GM21737 (cell line): ENCODE results near the gene NUP160.
"Not testable (repeated sequence)": the region's sequence is repeated elsewhere in the genome, so short reads cannot be mapped to it uniquely, and the experiment has no call there.

Experiments used
- ATAC-seq: cut with Tn5 transposase; IDR thresholded peaks from one replicate; pipeline ENCODE4 v1.9.1; 2021; ENCODE audit warnings: mild to moderate bottlenecking, moderate library complexity; ENCODE audit not compliant: unreplicated experiment

NUP160 gene

GRCh38 chr11:47800759-47801158 lies 47.4 kb downstream of the NUP160 start:
- no peak for ATAC-seq

- ATAC-seq, result no peak
Measured at GRCh38 chr11:47797633-47798032, 50.5 kb downstream of the NUP160 start.

GRCh38 chr11:47791774-47792430 lies 56.2 kb downstream of the NUP160 start:
- ATAC-seq, result no peak

DNA sequence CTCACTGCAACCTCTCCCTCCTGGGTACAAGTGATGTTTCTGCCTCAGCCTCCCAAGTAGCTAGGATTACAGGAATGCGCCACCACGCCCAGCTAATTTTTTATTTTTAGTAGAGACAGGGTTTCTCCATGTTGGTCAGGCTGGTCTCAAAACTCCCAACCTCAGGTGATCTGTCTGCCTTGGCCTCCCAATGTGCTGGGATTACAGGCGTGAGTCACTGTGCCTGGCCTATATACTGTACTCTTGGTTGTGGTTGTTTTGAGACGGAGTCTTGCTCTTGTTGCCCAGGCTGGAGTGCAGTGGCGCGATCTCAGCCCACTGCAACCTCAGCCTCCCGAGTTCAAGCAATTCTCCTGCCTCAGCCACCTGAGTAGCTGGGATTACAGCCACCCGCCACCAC lies 58.1 kb downstream of the NUP160 start:
- ATAC-seq, result not testable (repeated sequence)

DNA sequence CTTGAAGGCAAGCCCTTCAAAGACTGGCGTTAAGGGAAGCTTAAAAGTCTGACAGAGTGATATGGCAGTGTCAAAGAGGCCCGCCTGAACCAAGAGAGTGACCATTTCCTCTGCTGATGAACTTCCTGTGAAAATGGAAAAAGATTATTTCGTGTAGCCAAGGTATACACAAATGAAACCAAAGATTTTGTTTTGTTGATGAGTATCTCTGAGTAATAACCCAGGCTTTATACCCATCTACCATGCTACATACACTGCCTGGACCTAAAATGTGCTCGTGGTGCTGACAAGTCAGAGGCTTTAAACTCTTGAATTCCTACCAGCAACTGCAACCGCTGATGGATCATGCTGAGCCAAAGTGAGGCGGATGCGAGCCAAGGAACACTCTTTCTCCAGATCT lies 60.0 kb downstream of the NUP160 start:
- ATAC-seq, result no peak

- no peak for ATAC-seq
Measured at GRCh38 chr11:47786373-47786772, 61.8 kb downstream of the NUP160 start.

DNA sequence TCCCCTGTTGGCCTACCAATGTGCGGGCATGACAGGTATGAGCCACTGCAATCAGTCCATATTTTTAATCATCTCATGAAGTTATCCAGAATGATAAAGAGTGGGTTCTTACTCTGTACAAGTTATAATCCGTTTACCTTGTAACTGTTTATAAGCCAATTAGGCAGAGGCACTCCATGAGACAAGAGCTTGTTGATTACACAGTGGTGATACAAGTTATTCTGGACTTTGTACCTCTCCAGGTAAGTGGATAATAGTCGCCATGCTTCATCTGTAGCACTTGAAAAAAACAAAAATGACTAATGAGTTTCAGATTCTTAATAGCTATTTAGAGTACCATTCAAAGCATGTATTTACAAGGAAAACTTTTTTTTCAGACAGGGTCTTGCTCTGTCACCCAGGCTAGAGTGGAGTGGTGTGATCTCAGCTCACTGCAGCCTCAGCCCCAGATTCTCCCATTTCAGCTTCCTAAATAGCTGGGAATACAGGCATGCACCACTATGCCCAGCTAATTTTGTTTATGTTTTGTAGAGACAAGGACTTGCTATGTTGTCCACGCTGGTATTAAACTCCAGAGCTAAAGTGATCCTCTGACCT lies 63.3 kb downstream of the NUP160 start:
- no peak for ATAC-seq

- no peak for ATAC-seq
Measured at GRCh38 chr11:47783087-47783610, 65.0 kb downstream of the NUP160 start.

DNA sequence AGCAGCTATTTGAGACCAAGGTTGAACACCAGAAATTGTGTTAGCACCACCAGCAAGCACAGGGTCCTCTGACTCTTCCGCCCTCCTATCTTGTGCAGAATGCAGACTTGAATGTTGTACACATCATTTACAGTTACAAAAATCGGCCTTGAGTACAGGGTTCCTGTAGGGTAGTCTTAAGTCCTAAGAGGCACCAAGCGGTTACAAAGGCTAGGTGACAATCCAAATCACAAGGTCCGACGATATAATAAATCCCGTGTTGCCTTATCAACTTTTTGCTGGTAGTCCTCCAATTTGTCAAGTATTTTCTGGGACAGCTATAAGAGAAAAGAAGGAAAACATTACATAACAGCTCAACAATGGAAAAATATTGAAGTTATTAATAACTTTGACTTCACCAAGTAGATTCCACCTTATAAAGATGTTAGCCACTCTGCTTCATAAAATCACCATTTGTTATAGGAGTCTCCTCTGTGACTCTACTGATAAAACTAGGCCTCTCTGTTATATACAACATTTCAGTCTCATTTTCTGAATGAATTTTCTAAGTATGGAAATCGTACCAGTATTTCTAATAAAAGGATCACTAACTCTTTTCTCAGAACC lies 69.2 kb downstream of the NUP160 start:
- ATAC-seq, result no peak

DNA sequence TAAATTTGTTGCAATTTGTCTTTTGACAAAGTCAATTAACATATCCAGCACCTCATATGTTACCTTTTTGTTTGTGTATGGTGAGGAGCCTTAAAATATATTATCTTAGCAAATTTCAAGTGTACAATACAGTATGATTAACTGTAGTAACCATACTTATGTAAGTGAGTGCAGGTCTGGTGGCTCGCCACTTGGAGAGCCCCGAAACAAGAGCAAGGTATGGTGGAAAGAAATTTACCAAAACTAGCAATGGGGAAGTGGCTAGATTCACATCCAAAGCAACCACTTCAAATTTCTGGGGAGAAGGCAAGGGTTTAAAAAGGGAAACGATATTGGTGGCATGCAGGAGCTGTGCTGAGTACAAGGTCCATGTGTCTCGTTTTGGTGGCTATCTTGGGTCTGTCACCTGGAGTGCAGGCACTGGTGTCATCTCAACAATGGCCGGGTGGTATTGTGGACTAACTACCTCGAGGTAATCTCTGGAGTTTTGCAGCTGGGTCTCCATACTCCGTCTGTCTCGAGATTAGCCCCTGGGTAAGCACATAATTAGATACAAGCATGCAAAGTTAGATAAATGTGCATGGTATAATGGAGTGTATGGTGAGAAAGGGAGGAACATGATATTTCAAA lies 72.8 kb downstream of the NUP160 start:
- no peak for ATAC-seq

DNA sequence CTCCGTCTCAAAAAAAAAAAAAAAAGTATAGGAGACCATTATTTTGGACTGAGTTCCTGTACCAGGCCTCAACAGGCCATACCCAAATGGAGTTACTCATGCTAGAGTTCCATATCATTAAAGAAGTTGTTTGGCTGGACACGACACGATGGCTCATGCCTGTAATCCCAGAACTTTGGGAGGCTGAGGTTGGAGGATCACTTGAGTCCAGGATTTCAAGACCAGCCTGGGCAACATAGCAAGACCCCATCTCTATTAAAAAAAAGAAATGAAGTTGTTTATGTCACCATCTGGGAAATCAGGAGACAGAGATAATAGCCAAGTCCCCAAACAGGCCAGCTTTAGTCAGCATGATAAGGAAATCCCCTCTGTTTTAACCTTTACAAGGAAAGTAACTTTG lies 74.3 kb downstream of the NUP160 start:
- no peak for ATAC-seq

- not testable (repeated sequence) for ATAC-seq
Measured at GRCh38 chr11:47769556-47769955, 78.6 kb downstream of the NUP160 start.

DNA sequence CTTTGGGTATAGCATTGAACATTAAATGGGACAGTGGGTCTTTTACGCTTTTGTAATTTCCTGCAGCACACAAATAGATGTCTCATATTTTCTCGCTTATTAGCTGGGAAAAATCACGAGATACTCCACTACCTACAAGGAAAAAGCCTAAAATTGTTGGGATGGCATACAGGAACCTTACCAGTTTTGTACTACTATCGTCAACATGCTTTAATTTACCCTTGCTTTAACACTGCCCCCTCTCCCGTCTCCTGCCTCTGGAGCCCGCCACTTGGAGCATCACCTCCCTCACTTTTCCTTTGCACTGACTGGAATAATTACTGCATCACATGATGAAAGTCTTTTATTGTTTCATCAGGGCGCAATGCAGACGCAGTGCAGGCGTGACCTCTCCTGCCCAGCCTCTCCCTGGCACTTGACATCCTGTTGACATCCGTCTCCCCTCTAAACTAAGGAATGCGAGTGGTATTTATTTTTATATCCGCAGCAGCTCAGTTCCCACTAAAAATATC lies 80.0 kb downstream of the NUP160 start:
- ATAC-seq, result no peak

GRCh38 chr11:47766509-47767227 lies 81.5 kb downstream of the NUP160 start:
- ATAC-seq, result peak; percentile 32

DNA sequence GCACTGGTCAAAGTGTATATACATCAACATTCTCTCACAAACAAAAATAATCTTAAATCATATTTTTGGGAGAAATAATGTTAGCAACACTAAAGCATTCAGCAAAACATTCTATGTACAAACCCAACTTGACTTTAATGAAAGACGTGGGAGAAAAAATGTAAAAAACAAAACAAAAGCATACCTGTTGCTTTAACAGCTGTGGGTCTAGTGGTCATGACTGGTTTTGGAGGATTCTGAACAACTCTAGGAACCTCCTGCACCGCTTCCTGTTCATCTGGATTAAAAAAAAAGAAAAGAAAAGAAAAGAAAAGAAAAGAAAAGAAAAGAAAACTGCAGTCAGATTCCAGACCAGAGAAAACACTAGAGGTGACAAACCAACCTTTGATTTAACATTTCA lies 83.1 kb downstream of the NUP160 start:
- ATAC-seq, result no peak

DNA sequence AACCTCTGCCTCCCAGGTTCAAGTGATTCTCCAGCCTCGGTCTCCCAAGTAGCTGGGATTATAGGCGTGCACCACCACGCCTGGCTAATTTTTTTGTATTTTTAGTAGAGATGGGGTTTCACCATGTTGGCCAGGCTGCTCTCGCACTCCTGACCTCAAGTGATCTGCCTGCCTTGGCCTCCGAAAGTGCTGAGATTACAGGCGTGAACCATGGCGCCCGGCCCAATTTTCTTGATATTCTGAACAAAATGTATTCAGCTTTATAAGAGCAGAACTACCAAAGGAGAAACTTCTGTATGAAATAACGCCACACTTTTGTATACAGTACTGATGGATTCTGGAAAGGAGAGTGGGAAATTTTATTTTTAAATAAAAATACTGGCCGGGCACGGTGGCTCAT lies 88.9 kb downstream of the NUP160 start:
- not testable (repeated sequence) for ATAC-seq

DNA sequence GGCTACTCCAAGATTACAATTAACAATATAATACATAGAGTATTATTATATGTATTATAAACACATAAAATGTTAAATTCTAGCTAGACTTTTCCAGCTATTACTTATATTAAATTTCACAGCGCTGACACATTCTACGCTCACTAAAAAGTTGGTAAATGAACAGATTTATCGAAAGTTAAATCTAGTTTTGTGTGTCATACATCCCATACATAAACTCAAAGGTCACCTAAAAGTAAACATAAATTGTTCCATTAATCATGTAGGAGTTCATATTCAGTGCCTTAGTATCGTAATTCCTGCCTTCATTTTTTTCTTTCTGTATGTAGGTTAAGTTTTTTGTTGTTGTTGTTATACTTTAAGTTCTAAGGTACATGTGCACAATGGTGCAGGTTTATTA lies 91.9 kb downstream of the NUP160 start:
- no peak for ATAC-seq

DNA sequence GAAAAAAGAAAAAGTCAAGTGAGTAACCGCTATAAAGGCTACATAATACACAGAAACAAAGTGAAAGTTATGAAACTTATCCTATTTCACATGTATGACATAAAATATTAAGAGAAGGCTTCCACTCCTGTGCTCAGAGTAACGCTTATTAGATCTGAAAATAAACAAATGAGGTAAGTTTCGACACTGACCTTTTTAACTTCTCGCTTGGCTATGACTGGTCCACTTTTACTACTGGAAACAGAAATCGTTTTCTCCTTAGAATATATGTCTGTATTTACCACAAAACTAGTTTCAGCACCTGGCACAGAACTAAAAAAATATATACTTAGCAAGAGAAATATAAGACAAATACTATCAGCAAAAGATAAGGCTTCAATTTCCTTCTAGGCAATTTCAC lies 97.4 kb downstream of the NUP160 start:
- ATAC-seq, result no peak

- not testable (repeated sequence) for ATAC-seq
Measured at GRCh38 chr11:47742494-47742893, 105.7 kb downstream of the NUP160 start.

DNA sequence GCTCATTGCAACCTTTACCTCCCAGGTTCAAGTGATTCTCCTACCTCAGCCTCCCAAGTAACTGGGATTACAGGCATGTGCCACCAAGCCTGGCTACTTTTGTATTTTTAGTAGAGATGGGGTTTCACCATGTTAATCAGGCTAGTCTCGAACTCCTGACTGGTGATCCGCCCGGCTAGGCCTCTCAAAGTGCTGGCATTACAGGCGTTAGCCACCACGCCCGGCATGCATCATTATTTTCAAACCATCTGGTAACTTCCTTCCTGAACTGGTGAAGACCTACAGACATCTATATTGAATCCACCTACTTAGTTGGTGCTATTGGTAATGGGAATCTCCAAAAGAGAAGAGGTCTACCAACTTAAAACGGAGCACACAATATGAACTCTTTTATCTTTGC lies 110.3 kb downstream of the NUP160 start:
- not testable (repeated sequence) for ATAC-seq

DNA sequence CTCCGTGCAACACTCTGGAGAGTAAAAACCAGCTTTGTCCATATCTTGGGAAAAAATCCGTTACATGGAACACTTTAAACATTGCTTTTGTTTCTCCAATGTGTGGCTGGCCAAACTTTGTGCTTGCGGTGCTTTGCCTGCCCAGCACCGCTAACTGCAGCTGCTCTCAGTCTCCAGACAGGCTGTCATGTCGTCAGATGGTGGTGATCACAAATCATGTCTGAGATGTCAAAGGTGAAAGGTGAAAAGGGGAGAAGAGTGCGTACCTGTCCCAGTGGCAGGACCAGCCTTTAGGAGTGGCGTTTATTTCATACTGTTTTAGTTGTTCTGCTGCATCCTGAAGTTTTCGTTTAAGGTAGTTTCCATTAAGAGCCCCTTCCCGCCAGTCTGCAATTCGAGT lies 115.9 kb downstream of the NUP160 start:
- no peak for ATAC-seq
